Measurements from ENCODE around the gene LRPPRC. TPM values are rescaled to one million over a fixed set of nuclear protein-coding genes. Genes with fewer than 3 reads are reported as not detected.

The LRPPRC gene
- total and polyA plus RNA-seq, 7 donors: 47.3 to 198 (median 100) TPM

GRCh38 chr2:43977677-43978375 is 18.0 kb downstream of the LRPPRC start:
- H3K36me3 ChIP-seq (ENCODE audit: insufficient read depth in 1 of 2, low read depth in 1 of 2): peaks cover 9 to 92% of the 10 kb centered on the region in 2 donors
- H3K27ac ChIP-seq: no peak overlapping the region
- no peak for DNase-seq
- no peak for TF ChIP-seq CTCF (IDR thresholded peaks at IDR 0.05)
- ATAC-seq: no peak
- no peaks in the 10 kb centered on the region for H3K27me3 ChIP-seq (ENCODE audit: insufficient read depth in 3 of 3, low read length in 2 of 3)
- intact Hi-C loops (cut with DNase I): no loop called here
- H3K4me3 ChIP-seq: no peak overlapping the region
- H3K4me1 ChIP-seq: no peaks in the 10 kb centered on the region
- H3K9me3 ChIP-seq: no peaks in the 10 kb centered on the region

- TF ChIP-seq CTCF (IDR thresholded peaks at IDR 0.05): no peak
- no peak for ATAC-seq
- no peaks in the 10 kb centered on the region for H3K9me3 ChIP-seq
- intact Hi-C loops (cut with DNase I): loop anchor here in 1 of 2 donors (10.0 kb wide), 1 partner anchor 46 kb away; no protein-coding TSS in a partner anchor
- DNase-seq: no peak
- H3K4me3 ChIP-seq: no peak overlapping the region
- H3K4me1 ChIP-seq: no peaks in the 10 kb centered on the region
- peaks cover 4 to 97% of the 10 kb centered on the region in 2 donors for H3K36me3 ChIP-seq (ENCODE audit: insufficient read depth in 1 of 2, low read depth in 1 of 2)
- no peak overlapping the region for H3K27ac ChIP-seq
- H3K27me3 ChIP-seq (ENCODE audit: insufficient read depth in 3 of 3, low read length in 2 of 3): no peaks in the 10 kb centered on the region
These were observed 34.9 kb downstream of the LRPPRC start for GRCh38 chr2:43960921-43961320.

- H3K36me3 ChIP-seq (ENCODE audit: insufficient read depth in 1 of 2, low read depth in 1 of 2): peaks cover 4 to 99% of the 10 kb centered on the region in 2 donors
- ATAC-seq (no peak), DNase-seq (no peak)
- no peaks in the 10 kb centered on the region for H3K27me3 ChIP-seq (ENCODE audit: insufficient read depth in 3 of 3, low read length in 2 of 3)
- H3K27ac ChIP-seq: no peak overlapping the region
- intact Hi-C loops (cut with DNase I): loop anchor here in 1 of 2 donors (10.0 kb wide), 2 partner anchors 54 to 384 kb away; no protein-coding TSS in a partner anchor
- no peak for TF ChIP-seq CTCF (IDR thresholded peaks at IDR 0.05)
- H3K9me3 ChIP-seq: no peaks in the 10 kb centered on the region
- WGBS, 3 donors: 71 to 77% (median 74%) methylated on average over 5 of the region's 5 CpGs
- no peak overlapping the region for H3K4me3 ChIP-seq
- H3K4me1 ChIP-seq: no peaks in the 10 kb centered on the region
These were observed 37.2 kb downstream of the LRPPRC start for GRCh38 chr2:43958397-43959275.

DNA sequence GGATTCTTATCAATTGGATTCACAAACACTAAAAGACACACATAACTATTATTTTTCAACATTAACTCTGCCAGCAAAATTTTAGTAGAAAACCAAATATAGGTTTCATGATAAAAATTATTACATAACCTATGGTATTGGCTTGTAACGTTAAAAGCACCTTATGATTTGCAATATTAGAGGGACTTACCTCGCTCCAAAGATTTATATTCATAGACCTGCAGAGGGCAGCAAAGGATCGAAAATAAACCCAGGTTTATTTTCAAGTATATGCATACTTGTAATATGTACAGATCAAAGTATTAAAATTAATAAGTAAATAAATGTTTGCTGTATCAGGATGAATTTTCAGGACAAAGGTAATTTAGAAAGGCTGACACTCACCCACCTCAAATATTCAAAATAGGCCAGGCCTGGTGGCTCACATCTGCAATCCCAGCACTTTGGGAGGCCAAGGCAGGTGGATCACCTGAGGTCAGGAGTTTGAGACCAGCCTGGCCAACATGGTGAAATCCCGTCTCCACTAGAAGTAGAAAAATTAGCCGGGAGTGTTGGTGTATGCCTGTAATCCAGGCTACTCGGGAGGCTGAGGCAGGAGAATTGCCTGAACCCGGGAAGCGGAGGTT is 45.3 kb downstream of the LRPPRC start:
- DNase-seq: no peak
- 76 to 82% (median 80%) methylated on average over 8 of the region's 8 CpGs for WGBS, 3 donors
- intact Hi-C loops (cut with DNase I): loop anchor here in 1 of 2 donors (10.0 kb wide), 2 partner anchors 46 to 376 kb away; no protein-coding TSS in a partner anchor
- ATAC-seq: peak in 1 of 4 donors; percentile 45
- H3K4me3 ChIP-seq: no peak overlapping the region
- peak; percentile 28 for TF ChIP-seq CTCF (IDR thresholded peaks at IDR 0.05)
- no peak overlapping the region for H3K27ac ChIP-seq
- H3K27me3 ChIP-seq (ENCODE audit: insufficient read depth in 3 of 3, low read length in 2 of 3): no peaks in the 10 kb centered on the region
- H3K4me1 ChIP-seq: no peaks in the 10 kb centered on the region
- peaks cover 7 to 97% of the 10 kb centered on the region in 2 donors for H3K36me3 ChIP-seq (ENCODE audit: insufficient read depth in 1 of 2, low read depth in 1 of 2)
- no peaks in the 10 kb centered on the region for H3K9me3 ChIP-seq

Data from psoas muscle (tissue), 8 donors.